ENCODE measurements around the gene COX5A.

GRCh38 chr15:74896316-74896715, 41.6 kb downstream of the COX5A start:
- TF ChIP-seq CTCF (IDR thresholded peaks at IDR 0.05) (no peak), POLR2A (IDR thresholded peaks at IDR 0.05) (no peak)

All from testis (tissue), 2 donors.